Prostate gland (tissue), 2 donors: ENCODE measurements around the gene MYLK.
"Not testable (repeated sequence)": the region's sequence is repeated elsewhere in the genome, so short reads cannot be mapped to it uniquely, and the experiment has no call there.

Experiments used
- CTCF ChIP-seq, 4 experiments: fragments of 200-600 bp in 2 of 4; fragments of 450-650 bp in 2 of 4; sonication (generic) in 2 of 4; IDR thresholded peaks; 1 replicate in 3 of 4; 2 replicates in 1 of 4; pipeline ENCODE4 v1.5.1; 2016 to 2019; ENCODE audit warnings: antibody characterized with exemption in 4 of 4, mild to moderate bottlenecking in 2 of 4, moderate library complexity in 2 of 4
- POLR2A ChIP-seq: fragments of 450-650 bp; IDR thresholded peaks from one replicate; pipeline ENCODE4 v1.6.1; 2016; ENCODE audit warnings: antibody characterized with exemption, mild to moderate bottlenecking
- POLR2AphosphoS5 ChIP-seq: sonication (generic); formaldehyde crosslinking; IDR thresholded peaks from one replicate; pipeline ENCODE4 v1.6.1; 2017; ENCODE audit warnings: antibody characterized with exemption

GRCh38 chr3:123738522-123738921, 145.6 kb downstream of the MYLK start:
- not testable (repeated sequence) for TF ChIP-seq CTCF (IDR thresholded peaks at IDR 0.05); POLR2AphosphoS5; POLR2A
